A673 (cell line): Measurements from ENCODE around the gene SMURF1. TPM values are rescaled to one million over a fixed set of nuclear protein-coding genes. Genes with fewer than 3 reads are reported as not detected.

ENCODE experiments used
- BruUV-seq: library from RNA; stranded (reverse); fragments of 400-500 nt; replicated peaks from 2 replicates; lab custom pipeline; 2021; lab: Mats Ljungman, UMichigan
- CTCF ChIA-PET: fragments of 300-600 bp; sonication (Branson Sonifier 250); formaldehyde crosslinking; loops from one replicate; lab custom pipeline; 2022; ENCODE audit warnings: antibody characterized with exemption; lab: Charles Lee
- POLR2A ChIA-PET: fragments of 300-600 bp; sonication (Branson Sonifier 250); formaldehyde crosslinking; loops from one replicate; lab custom pipeline; 2022; ENCODE audit warnings: antibody characterized with exemption; ENCODE audit not compliant: low non-redundant PET; lab: Charles Lee
- DNase-seq: peaks from one replicate; pipeline ENCODE4 v3.0.0-alpha.2; 2015; ENCODE audit warnings: low spot score
- H3K27ac ChIP-seq: fragments of 200-600 bp; sonication (generic); 2 replicates; pipeline ENCODE4 v1.5.1; 2016; ENCODE audit warnings: mixed run types, low read depth, mild to moderate bottlenecking, mixed read lengths, antibody characterized with exemption, low read length; ENCODE audit not compliant: poor library complexity, severe bottlenecking
- H3K27me3 ChIP-seq: fragments of 200-600 bp; sonication (generic); replicated peaks from 2 replicates; pipeline ENCODE4 v1.6.1; 2017; ENCODE audit warnings: mixed run types, low read depth, mild to moderate bottlenecking, mixed read lengths, antibody characterized with exemption, low read length; ENCODE audit not compliant: insufficient read depth, poor library complexity
- H3K36me3 ChIP-seq: fragments of 200-600 bp; sonication (generic); 2 replicates; pipeline ENCODE4 v1.6.1; 2016; ENCODE audit warnings: mixed run types, mild to moderate bottlenecking, mixed read lengths, antibody characterized with exemption, low read length; ENCODE audit not compliant: insufficient read depth, poor library complexity, severe bottlenecking
- H3K4me1 ChIP-seq: fragments of 200-600 bp; sonication (generic); 2 replicates; pipeline ENCODE4 v1.6.1; 2017; ENCODE audit warnings: mixed run types, mild to moderate bottlenecking, mixed read lengths, antibody characterized with exemption, low read length; ENCODE audit not compliant: insufficient read depth, poor library complexity, severe bottlenecking
- H3K4me3 ChIP-seq: fragments of 200-600 bp; sonication (generic); 2 replicates; pipeline ENCODE4 v1.5.1; 2016; ENCODE audit warnings: low read depth, mixed run types, mild to moderate bottlenecking, mixed read lengths, low read length; ENCODE audit not compliant: poor library complexity, severe bottlenecking
- H3K9me3 ChIP-seq: fragments of 200-600 bp; sonication (generic); 2 replicates; pipeline ENCODE4 v1.6.1; 2016; ENCODE audit warnings: mixed run types, low read depth, mild to moderate bottlenecking, mixed read lengths, antibody characterized with exemption, low read length; ENCODE audit not compliant: poor library complexity, severe bottlenecking
- EZH2 ChIP-seq: fragments of 200-600 bp; sonication (generic); IDR thresholded peaks from 2 replicates; pipeline ENCODE4 v1.6.1; 2017; ENCODE audit warnings: borderline replicate concordance, low read depth, mild to moderate bottlenecking, mixed read lengths, antibody characterized with exemption, low read length; ENCODE audit not compliant: poor library complexity, severe bottlenecking
- intact Hi-C: fragments of 100-400 bp; cut with micrococcal nuclease; formaldehyde crosslinking; loops from one replicate; pipeline ENCODE4 v1.10.0; 2022; ENCODE audit not compliant: unreplicated experiment
- total RNA-seq: library from RNA; stranded (reverse); gene quantifications from 2 replicates; pipeline ENCODE4 v1.2.3, GENCODE V29; 2021
- TF ChIP-seq, protein P1 (sequence below): fragments of 300-800, 200-600 bp; sonication (generic); conservative IDR thresholded peaks from 2 replicates; pipeline ENCODE4 v1.5.1; 2017; ENCODE audit warnings: low read depth, mild to moderate bottlenecking, antibody characterized with exemption, low read length, moderate library complexity, mixed read lengths

SMURF1 gene
- total RNA-seq, 1 experiment from 2014 or later: 16.5 TPM

DNA sequence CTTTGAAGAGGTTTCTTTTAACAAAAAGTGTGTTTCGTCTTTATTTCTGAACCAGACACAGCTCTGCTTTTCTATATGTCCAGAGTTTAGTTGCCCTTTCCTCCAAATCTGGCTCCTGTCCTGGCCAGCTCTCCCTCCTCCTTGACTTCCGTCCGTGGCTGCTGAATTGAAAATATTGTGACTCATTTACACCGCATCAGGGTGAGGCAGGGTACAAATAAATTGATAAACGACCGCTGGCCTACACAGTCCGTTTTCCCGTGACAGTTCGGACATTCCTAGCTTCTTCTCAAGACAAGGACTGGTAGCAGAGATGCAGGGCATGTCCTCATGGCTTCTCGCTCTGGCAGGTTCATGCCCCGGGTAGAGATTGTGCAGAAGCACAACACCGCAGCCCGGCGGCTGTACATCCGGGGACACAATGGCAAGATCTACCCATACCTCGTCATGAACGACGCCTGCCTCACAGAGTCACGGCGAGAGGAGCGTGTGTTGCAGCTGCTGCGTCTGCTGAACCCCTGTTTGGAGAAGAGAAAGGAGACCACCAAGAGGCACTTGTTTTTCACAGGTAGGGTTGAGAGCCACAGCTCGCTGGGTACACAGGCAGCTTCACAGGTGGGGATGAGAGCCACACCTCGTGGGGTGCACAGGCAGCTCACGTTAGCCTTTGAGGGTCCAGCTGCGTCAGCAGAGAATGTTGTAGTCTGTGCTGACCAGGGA is 139.0 kb downstream of the SMURF1 start:
- POLR2A ChIA-PET: no interaction called here
- TF ChIP-seq, protein P1, sequence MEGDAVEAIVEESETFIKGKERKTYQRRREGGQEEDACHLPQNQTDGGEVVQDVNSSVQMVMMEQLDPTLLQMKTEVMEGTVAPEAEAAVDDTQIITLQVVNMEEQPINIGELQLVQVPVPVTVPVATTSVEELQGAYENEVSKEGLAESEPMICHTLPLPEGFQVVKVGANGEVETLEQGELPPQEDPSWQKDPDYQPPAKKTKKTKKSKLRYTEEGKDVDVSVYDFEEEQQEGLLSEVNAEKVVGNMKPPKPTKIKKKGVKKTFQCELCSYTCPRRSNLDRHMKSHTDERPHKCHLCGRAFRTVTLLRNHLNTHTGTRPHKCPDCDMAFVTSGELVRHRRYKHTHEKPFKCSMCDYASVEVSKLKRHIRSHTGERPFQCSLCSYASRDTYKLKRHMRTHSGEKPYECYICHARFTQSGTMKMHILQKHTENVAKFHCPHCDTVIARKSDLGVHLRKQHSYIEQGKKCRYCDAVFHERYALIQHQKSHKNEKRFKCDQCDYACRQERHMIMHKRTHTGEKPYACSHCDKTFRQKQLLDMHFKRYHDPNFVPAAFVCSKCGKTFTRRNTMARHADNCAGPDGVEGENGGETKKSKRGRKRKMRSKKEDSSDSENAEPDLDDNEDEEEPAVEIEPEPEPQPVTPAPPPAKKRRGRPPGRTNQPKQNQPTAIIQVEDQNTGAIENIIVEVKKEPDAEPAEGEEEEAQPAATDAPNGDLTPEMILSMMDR: no peak
- no peak for TF ChIP-seq EZH2

DNA sequence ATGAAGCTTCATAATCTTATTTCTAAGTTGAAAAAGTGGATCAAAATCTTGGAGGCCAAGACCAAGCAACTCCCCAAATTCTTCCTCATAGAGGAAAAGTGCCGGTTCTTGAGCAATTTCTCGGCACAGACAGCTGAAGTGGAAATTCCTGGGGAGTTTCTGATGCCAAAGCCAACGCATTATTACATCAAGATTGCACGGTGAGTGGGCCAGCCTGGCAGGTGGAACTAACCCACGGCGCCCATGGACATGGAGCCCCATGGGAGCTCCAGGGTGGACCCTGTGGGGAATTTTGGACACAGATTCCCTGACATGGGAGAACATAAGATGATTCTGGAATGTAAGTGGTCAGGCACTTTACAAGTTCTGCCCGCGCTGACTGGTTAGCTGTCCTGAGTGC is 139.7 kb downstream of the SMURF1 start:
- intact Hi-C loops: no loop called here
- no peak for DNase-seq
- H3K4me1 ChIP-seq: no peaks in the 10 kb centered on the region
- H3K4me3 ChIP-seq: no peak overlapping the region
- CTCF ChIA-PET: no interaction called here
- BruUV-seq: no TSS peak
- peaks cover 47% of the 10 kb centered on the region for H3K36me3 ChIP-seq
- POLR2A ChIA-PET: no interaction called here
- H3K27ac ChIP-seq: no peak overlapping the region
- H3K9me3 ChIP-seq: no peaks in the 10 kb centered on the region
- no peaks in the 10 kb centered on the region for H3K27me3 ChIP-seq
- TF ChIP-seq EZH2: no peak
- TF ChIP-seq, protein P1: no peak

More for the DNA sequence above, 139.0 kb downstream of the SMURF1 start:
- no TSS peak for BruUV-seq
- Histone ChIP-seq H3K9me3 (no peaks in the 10 kb centered on the region), H3K4me1 (no peaks in the 10 kb centered on the region), H3K36me3 (peaks cover 50% of the 10 kb centered on the region), H3K4me3 (no peak overlapping the region), H3K27me3 (no peaks in the 10 kb centered on the region), H3K27ac (no peak overlapping the region)
- intact Hi-C loops: no loop called here
- DNase-seq: no peak
- CTCF ChIA-PET: no interaction called here

DNA sequence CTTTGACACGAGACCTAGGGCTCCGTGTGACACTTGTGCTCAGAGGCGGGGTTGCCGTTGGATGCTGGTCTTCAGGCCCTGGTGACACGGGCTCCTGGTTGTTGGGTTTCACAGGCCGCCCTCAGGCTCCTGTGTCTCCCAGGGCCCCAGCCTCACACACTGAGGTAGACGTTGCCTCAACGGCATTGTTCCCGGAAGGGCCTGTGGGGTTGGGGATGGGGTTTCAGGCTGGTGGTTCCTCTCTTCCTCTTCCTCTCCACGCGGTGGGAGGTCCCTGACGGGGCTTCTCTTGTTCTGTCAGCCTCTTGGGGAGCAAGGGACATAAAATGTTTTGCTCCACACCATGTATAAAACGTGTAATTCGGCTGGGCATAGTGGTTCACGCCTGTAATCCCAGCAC is 140.5 kb downstream of the SMURF1 start:
- intact Hi-C loops: no loop called here
- TF ChIP-seq, protein P1: no peak
- no peak for TF ChIP-seq EZH2
- ChIA-PET POLR2A (no interaction called here), CTCF (no interaction called here)
- Histone ChIP-seq H3K36me3 (peaks cover 40% of the 10 kb centered on the region), H3K4me1 (no peaks in the 10 kb centered on the region), H3K27ac (no peak overlapping the region), H3K4me3 (no peak overlapping the region), H3K9me3 (no peaks in the 10 kb centered on the region), H3K27me3 (no peaks in the 10 kb centered on the region)
- no TSS peak for BruUV-seq
- DNase-seq: no peak
